SK-N-SH (cell line): ENCODE results near the gene TMX2. TPM values are rescaled to one million over a fixed set of nuclear protein-coding genes. Genes with fewer than 3 reads are reported as not detected.

ENCODE experiments used
- CTCF ChIA-PET: fragments of 300-600, 350-600 bp; formaldehyde crosslinking; extraction: SDS; loops from one replicate; lab custom pipeline; 2021; lab: Yijun Ruan, JAX
- POLR2A ChIA-PET: fragments of 350-600 bp; sonication (Branson Sonifier 250); formaldehyde crosslinking; extraction: SDS; loops from one replicate; lab custom pipeline; 2020; ENCODE audit warnings: antibody characterized with exemption, inconsistent platforms; lab: Yijun Ruan, JAX
- DNase-seq: peaks from one replicate; pipeline ENCODE4 v3.0.0; 2012
- H2AFZ ChIP-seq: fragments of 200-600 bp; sonication (generic); 2 replicates; pipeline ENCODE4 v1.8.1; 2016; ENCODE audit warnings: antibody characterized with exemption, mild to moderate bottlenecking, low read depth
- H3F3A ChIP-seq: fragments of 200-600 bp; sonication (generic); replicated peaks from 2 replicates; pipeline ENCODE3; 2016; ENCODE audit warnings: antibody characterized with exemption, mild to moderate bottlenecking; ENCODE audit not compliant: insufficient read depth
- H3K27ac ChIP-seq, 2 experiments: fragments of 200-500 bp in 1 of 2; fragments of 200-600 bp in 1 of 2; sonication (Bioruptor generic) in 1 of 2; sonication (generic), shearing (Covaris generic) in 1 of 2; 2 replicates each; pipeline versions ENCODE4 v1.5.1 to v1.6.1; 2014 to 2016; ENCODE audit warnings: low read depth in 2 of 2, inconsistent platforms in 1 of 2, low read length in 1 of 2, mild to moderate bottlenecking in 1 of 2, mixed read lengths in 1 of 2
- H3K27me3 ChIP-seq: fragments of 200-600 bp; sonication (generic), shearing (Covaris generic); 2 replicates; pipeline ENCODE4 v1.6.1; 2016; ENCODE audit warnings: mixed run types; ENCODE audit not compliant: insufficient read depth
- H3K36me3 ChIP-seq, 2 experiments: fragments of 200-500 bp in 1 of 2; fragments of 200-600 bp in 1 of 2; sonication (Bioruptor generic) in 1 of 2; sonication (generic) in 1 of 2; replicated peaks in 1 of 2; 2 replicates each; pipeline versions ENCODE3 to v1.5.1; 2014 to 2016; ENCODE audit warnings: low read length in 1 of 2, mild to moderate bottlenecking in 1 of 2; ENCODE audit not compliant: insufficient read depth in 2 of 2, control insufficient read depth in 1 of 2
- H3K4me1 ChIP-seq, 2 experiments: fragments of 200-500 bp in 1 of 2; fragments of 200-600 bp in 1 of 2; sonication (Bioruptor generic) in 1 of 2; sonication (generic), shearing (Covaris generic) in 1 of 2; 2 replicates each; pipeline versions ENCODE4 v1.5.1 to v1.6.1; 2014 to 2016; ENCODE audit warnings: low read depth in 1 of 2, low read length in 1 of 2, mixed run types in 1 of 2; ENCODE audit not compliant: insufficient read depth in 2 of 2, control insufficient read depth in 1 of 2
- H3K4me2 ChIP-seq: fragments of 200-600 bp; sonication (generic), shearing (Covaris generic); 2 replicates; pipeline ENCODE4 v1.6.1; 2017; ENCODE audit warnings: mixed run types
- H3K4me3 ChIP-seq, 2 experiments: fragments of 200-500 bp in 1 of 2; fragments of 200-600 bp in 1 of 2; sonication (Bioruptor generic) in 1 of 2; sonication (generic), shearing (Covaris generic) in 1 of 2; 2 replicates each; pipeline versions ENCODE4 v1.5.1 to v1.8.1; 2014 to 2016; ENCODE audit warnings: low read depth in 2 of 2, inconsistent platforms in 1 of 2, low read length in 1 of 2, mild to moderate bottlenecking in 1 of 2, mixed read lengths in 1 of 2, moderate library complexity in 1 of 2
- H3K79me2 ChIP-seq: fragments of 200-600 bp; sonication (generic); 2 replicates; pipeline ENCODE4 v1.8.1; 2017; ENCODE audit warnings: mild to moderate bottlenecking; ENCODE audit not compliant: insufficient read depth
- H3K9ac ChIP-seq: fragments of 200-600 bp; sonication (generic); 2 replicates; pipeline ENCODE4 v1.6.1; 2017; ENCODE audit warnings: mixed run types
- H3K9me2 ChIP-seq: fragments of 200-600 bp; sonication (generic); 2 replicates; pipeline ENCODE4 v1.6.1; 2017; ENCODE audit warnings: mixed run types
- H3K9me3 ChIP-seq: fragments of 200-600 bp; sonication (generic); 2 replicates; pipeline ENCODE4 v1.6.1; 2017; ENCODE audit warnings: mixed run types, mild to moderate bottlenecking, moderate library complexity
- H4K20me1 ChIP-seq: fragments of 200-600 bp; sonication (generic); 2 replicates; pipeline ENCODE4 v1.6.1; 2017; ENCODE audit warnings: mild to moderate bottlenecking, mixed run types; ENCODE audit not compliant: insufficient read depth
- EP300 ChIP-seq, 2 experiments: IDR thresholded peaks; 2 replicates each; pipeline versions ENCODE4 v1.4.0 to v1.6.1; 2012; ENCODE audit warnings: borderline replicate concordance in 1 of 2, low read depth in 1 of 2, low read length in 1 of 2
- FOXM1 ChIP-seq: IDR thresholded peaks from 2 replicates; pipeline ENCODE4 v1.4.0; 2012; ENCODE audit warnings: low read depth, mild to moderate bottlenecking
- GATA2 ChIP-seq: sonication (generic); formaldehyde crosslinking; IDR thresholded peaks from 2 replicates; pipeline ENCODE4 v1.5.0; 2020; ENCODE audit warnings: mild to moderate bottlenecking, missing genetic modification reagents
- NRF1 ChIP-seq: IDR thresholded peaks from 2 replicates; pipeline ENCODE4 v1.6.1; 2012; ENCODE audit warnings: low read depth, mild to moderate bottlenecking, low read length
- RCOR1 ChIP-seq: fragments of 150-350 bp; IDR thresholded peaks from 2 replicates; pipeline ENCODE4 v1.6.1; 2017; ENCODE audit warnings: antibody characterized with exemption, low read length
- RXRA ChIP-seq: IDR thresholded peaks from 2 replicates; pipeline ENCODE4 v1.4.0; 2012; ENCODE audit warnings: low read depth, mild to moderate bottlenecking, borderline replicate concordance
- SMC3 ChIP-seq: IDR thresholded peaks from 2 replicates; pipeline ENCODE4 v1.6.1; 2012; ENCODE audit warnings: low read depth, low read length, improper control_type of control experiment
- TAF1 ChIP-seq: IDR thresholded peaks from 2 replicates; pipeline ENCODE4 v1.6.1; 2012; ENCODE audit warnings: low read depth, mild to moderate bottlenecking, low read length, moderate library complexity, borderline replicate concordance
- TCF12 ChIP-seq: IDR thresholded peaks from 2 replicates; pipeline ENCODE4 v1.4.0; 2012
- TEAD4 ChIP-seq: IDR thresholded peaks from 2 replicates; pipeline ENCODE4 v1.4.0; 2012; ENCODE audit warnings: mild to moderate bottlenecking, borderline replicate concordance; ENCODE audit not compliant: insufficient read depth
- WGBS: methylation state at CpG from one replicate; pipeline ENCODE4 v1.1.6; 2017; ENCODE audit warnings: low lambda C conversion rate; 5-methylcytosine and 5-hydroxymethylcytosine counted together
- polyA plus RNA-seq, 3 experiments: library from polyadenylated mRNA; depleted of rRNA; stranded (reverse); fragments of >200 nt; gene quantifications; 2 replicates each; pipeline ENCODE4 v1.2.3, GENCODE V29; 2012
- TF ChIP-seq, protein P1 (sequence below): IDR thresholded peaks from 2 replicates; pipeline ENCODE4 v1.6.1; 2012; ENCODE audit warnings: mild to moderate bottlenecking, low read depth, low read length, moderate library complexity
- TF ChIP-seq, protein P2 (sequence below): IDR thresholded peaks from 2 replicates; pipeline ENCODE4 v1.4.0; 2012; ENCODE audit warnings: low read depth, borderline replicate concordance
- TF ChIP-seq, protein P3 (sequence below): fragments of 150-350 bp; IDR thresholded peaks from 2 replicates; pipeline ENCODE4 v1.6.1; 2017; ENCODE audit warnings: antibody characterized with exemption, low read length, low read depth, borderline replicate concordance
- TF ChIP-seq, protein P4 (sequence below): IDR thresholded peaks from 2 replicates; pipeline ENCODE4; 2012

The TMX2 gene
- polyA plus RNA-seq, 1 of the 3 experiments (the other 2 are of a cell fraction), result 88.6 TPM

DNA sequence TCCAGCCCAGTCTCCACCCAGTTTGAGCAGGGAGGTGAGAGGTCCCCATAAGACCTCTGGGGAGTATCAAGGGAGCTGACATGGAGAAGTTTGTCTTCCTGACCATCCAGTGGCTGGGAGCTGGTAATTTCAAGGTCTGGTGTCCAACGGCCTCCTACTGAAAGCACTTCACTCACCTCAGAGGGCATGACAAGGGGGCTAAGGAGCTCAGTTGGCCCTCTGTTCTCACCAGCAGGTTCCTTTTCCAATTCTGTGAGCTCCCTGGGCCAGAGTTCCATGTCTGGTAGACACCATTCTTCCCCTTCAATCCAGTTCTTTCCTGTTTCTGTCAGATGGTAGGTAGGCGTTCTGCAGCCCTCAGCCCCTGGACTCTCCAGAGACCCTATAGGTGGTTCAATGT, 32.0 kb downstream of the TMX2 start:
- Histone ChIP-seq H4K20me1 (no peaks in the 10 kb centered on the region), H3K79me2 (peaks cover 23% of the 10 kb centered on the region), H3K36me3 (peaks cover 22 to 40% of the 10 kb centered on the region in 2 experiments), H3K4me1 (peaks cover 0 to 7% of the 10 kb centered on the region in 2 experiments; a peak in 3 of 4 replicates), H3K27me3 (no peaks in the 10 kb centered on the region), H3K9me3 (no peaks in the 10 kb centered on the region), H3K9ac (no peak overlapping the region), H3K27ac (no peak overlapping the region), H2AFZ (no peak overlapping the region), H3F3A (peaks cover 23% of the 10 kb centered on the region), H3K9me2 (no peaks in the 10 kb centered on the region), H3K4me2 (no peak overlapping the region), H3K4me3 (no peak overlapping the region)
- 80% methylated on average over 1 of the region's 2 CpGs for WGBS
- TF ChIP-seq SMC3, result no peak
- TF ChIP-seq RCOR1, result no peak
- no peak for TF ChIP-seq EP300 (IDR thresholded peaks at IDR 0.05; ENCODE audit: borderline replicate concordance in 1 of 2, low read depth in 1 of 2, low read length in 1 of 2)
- no peak for TF ChIP-seq FOXM1
- no peak for DNase-seq
- CTCF ChIA-PET, result interaction anchor here (0.6 to 13.2 kb wide), 3 partner anchors 11 to 57 kb away, joined by 3 to 142 read pairs (median 3); no protein-coding TSS in a partner anchor
- POLR2A ChIA-PET, result no interaction called here

DNA sequence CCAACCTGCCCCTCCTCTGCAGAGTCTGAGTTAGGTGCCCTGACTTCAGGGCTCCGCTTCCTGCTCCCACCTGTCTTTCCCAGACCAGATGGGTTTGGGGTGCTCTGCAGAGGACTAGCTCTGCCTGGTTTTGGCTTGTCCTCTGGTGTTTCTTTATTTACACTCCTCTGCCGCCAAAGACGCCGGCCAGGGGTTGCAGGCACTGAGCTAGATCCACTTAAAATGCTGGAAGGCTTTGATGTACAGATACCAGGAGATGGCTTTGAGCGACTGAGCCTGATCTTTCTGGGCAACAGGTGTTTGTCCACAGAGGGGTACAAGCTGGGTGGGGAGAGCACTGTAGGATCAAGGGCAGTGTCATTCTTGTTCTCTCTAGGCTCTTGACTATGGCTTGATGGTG, 32.8 kb downstream of the TMX2 start:
- Histone ChIP-seq H3K9me2 (no peaks in the 10 kb centered on the region), H3K27ac (no peak overlapping the region), H2AFZ (no peak overlapping the region), H3K36me3 (peaks cover 21 to 35% of the 10 kb centered on the region in 2 experiments), H4K20me1 (no peaks in the 10 kb centered on the region)
- CTCF ChIA-PET, result interaction anchor here (13.2 kb wide), 1 partner anchor 56 kb away, joined by 142 read pairs; no protein-coding TSS in a partner anchor
- WGBS, result 97% methylated on average over 5 of the region's 5 CpGs
- TF ChIP-seq TCF12 (no peak), RCOR1 (no peak), NRF1 (no peak)
- TF ChIP-seq, all 33 proteins: peak for 0
- no peaks in the 10 kb centered on the region for H3K9me3 ChIP-seq
- peaks cover 17% of the 10 kb centered on the region for H3F3A ChIP-seq
- POLR2A ChIA-PET, result no interaction called here
- no peaks in the 10 kb centered on the region for H3K27me3 ChIP-seq
- no peak overlapping the region for H3K4me3 ChIP-seq
- H3K4me2 ChIP-seq, result no peak overlapping the region
- peaks cover 23% of the 10 kb centered on the region for H3K79me2 ChIP-seq
- H3K9ac ChIP-seq, result no peak overlapping the region
- DNase-seq, result no peak
- peaks cover 0 to 7% of the 10 kb centered on the region in 2 experiments; a peak in 3 of 4 replicates for H3K4me1 ChIP-seq

DNA sequence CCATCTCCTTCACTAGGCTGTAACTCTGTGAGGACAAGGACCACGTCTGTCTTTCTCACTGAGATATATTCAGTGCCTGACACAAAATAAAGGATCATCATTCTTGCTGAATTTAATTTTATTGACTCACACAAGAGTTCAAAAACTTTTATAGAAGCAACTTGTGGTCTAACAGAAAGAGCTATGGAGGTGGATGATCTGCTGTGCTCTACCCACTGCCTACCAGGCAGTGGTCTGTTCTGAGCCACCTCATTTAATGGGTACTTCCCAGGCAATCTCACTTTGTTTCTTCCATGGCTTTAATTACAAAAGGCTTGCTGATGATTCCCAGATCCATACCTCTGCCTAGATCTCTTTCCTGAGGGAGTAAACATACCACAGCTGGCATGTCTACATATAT, 34.5 kb downstream of the TMX2 start:
- no peak overlapping the region for H3K4me2 ChIP-seq
- no peak for DNase-seq
- no peaks in the 10 kb centered on the region for H3K9me2 ChIP-seq
- H3K9me3 ChIP-seq, result no peaks in the 10 kb centered on the region
- ChIA-PET POLR2A (interaction anchor here (0.7 to 0.8 kb wide), 2 partner anchors 14 to 438 kb away, joined by 5 to 6 read pairs; partner anchors contain the start of gene CTNND1), CTCF (interaction anchor here (1.0 to 13.2 kb wide), 2 partner anchors 25 to 55 kb away, joined by 3 to 142 read pairs; no protein-coding TSS in a partner anchor)
- H3K79me2 ChIP-seq, result peaks cover 19% of the 10 kb centered on the region
- no peak overlapping the region for H3K27ac ChIP-seq
- no peak overlapping the region for H3K4me3 ChIP-seq
- peaks cover 21 to 35% of the 10 kb centered on the region in 2 experiments for H3K36me3 ChIP-seq
- no peaks in the 10 kb centered on the region for H4K20me1 ChIP-seq
- peaks cover 0 to 7% of the 10 kb centered on the region in 2 experiments; a peak in 3 of 4 replicates for H3K4me1 ChIP-seq
- H2AFZ ChIP-seq, result no peak overlapping the region
- no peaks in the 10 kb centered on the region for H3K27me3 ChIP-seq
- H3K9ac ChIP-seq, result no peak overlapping the region
- peaks cover 14% of the 10 kb centered on the region for H3F3A ChIP-seq
- WGBS, result 90% methylated on average over 1 of the region's 1 CpG
- TF ChIP-seq RXRA (no peak), GATA2 (CRISPR knock-in tag) (no peak), TAF1 (no peak), TEAD4 (no peak), SMC3 (no peak)
- TF ChIP-seq, protein P1, sequence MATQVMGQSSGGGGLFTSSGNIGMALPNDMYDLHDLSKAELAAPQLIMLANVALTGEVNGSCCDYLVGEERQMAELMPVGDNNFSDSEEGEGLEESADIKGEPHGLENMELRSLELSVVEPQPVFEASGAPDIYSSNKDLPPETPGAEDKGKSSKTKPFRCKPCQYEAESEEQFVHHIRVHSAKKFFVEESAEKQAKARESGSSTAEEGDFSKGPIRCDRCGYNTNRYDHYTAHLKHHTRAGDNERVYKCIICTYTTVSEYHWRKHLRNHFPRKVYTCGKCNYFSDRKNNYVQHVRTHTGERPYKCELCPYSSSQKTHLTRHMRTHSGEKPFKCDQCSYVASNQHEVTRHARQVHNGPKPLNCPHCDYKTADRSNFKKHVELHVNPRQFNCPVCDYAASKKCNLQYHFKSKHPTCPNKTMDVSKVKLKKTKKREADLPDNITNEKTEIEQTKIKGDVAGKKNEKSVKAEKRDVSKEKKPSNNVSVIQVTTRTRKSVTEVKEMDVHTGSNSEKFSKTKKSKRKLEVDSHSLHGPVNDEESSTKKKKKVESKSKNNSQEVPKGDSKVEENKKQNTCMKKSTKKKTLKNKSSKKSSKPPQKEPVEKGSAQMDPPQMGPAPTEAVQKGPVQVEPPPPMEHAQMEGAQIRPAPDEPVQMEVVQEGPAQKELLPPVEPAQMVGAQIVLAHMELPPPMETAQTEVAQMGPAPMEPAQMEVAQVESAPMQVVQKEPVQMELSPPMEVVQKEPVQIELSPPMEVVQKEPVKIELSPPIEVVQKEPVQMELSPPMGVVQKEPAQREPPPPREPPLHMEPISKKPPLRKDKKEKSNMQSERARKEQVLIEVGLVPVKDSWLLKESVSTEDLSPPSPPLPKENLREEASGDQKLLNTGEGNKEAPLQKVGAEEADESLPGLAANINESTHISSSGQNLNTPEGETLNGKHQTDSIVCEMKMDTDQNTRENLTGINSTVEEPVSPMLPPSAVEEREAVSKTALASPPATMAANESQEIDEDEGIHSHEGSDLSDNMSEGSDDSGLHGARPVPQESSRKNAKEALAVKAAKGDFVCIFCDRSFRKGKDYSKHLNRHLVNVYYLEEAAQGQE, result no peak
- TF ChIP-seq, protein P2, sequence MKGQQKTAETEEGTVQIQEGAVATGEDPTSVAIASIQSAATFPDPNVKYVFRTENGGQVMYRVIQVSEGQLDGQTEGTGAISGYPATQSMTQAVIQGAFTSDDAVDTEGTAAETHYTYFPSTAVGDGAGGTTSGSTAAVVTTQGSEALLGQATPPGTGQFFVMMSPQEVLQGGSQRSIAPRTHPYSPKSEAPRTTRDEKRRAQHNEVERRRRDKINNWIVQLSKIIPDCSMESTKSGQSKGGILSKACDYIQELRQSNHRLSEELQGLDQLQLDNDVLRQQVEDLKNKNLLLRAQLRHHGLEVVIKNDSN, result no peak
- TF ChIP-seq, protein P3, sequence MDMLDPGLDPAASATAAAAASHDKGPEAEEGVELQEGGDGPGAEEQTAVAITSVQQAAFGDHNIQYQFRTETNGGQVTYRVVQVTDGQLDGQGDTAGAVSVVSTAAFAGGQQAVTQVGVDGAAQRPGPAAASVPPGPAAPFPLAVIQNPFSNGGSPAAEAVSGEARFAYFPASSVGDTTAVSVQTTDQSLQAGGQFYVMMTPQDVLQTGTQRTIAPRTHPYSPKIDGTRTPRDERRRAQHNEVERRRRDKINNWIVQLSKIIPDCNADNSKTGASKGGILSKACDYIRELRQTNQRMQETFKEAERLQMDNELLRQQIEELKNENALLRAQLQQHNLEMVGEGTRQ, result no peak
- TF ChIP-seq, protein P4, sequence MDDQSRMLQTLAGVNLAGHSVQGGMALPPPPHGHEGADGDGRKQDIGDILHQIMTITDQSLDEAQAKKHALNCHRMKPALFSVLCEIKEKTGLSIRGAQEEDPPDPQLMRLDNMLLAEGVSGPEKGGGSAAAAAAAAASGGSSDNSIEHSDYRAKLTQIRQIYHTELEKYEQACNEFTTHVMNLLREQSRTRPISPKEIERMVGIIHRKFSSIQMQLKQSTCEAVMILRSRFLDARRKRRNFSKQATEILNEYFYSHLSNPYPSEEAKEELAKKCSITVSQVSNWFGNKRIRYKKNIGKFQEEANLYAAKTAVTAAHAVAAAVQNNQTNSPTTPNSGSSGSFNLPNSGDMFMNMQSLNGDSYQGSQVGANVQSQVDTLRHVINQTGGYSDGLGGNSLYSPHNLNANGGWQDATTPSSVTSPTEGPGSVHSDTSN, result no peak
